Measurements from ENCODE around the gene PPP2R2C. TPM values are rescaled to one million over a fixed set of nuclear protein-coding genes. Genes with fewer than 3 reads are reported as not detected.

Gene PPP2R2C
- total RNA-seq, 1 donor from 2014 or later = 2.2 TPM

GRCh38 chr4:6300359-6300758 lies 172.1 kb downstream of the PPP2R2C start:
- Histone ChIP-seq H3K27me3 (no peaks in the 10 kb centered on the region), H3K36me3 (peaks cover 51 to 96% of the 10 kb centered on the region in 2 donors), H3K9me3 (no peaks in the 10 kb centered on the region), H3K4me3 (no peak overlapping the region), H3K27ac (no peak overlapping the region), H3K4me1 (no peaks in the 10 kb centered on the region)
- intact Hi-C loops (cut with DNase I) = no loop called here
- DNase-seq (ENCODE audit: low spot score in 2 of 2) = no peak
- no peak for TF ChIP-seq CTCF (IDR thresholded peaks at IDR 0.05)

DNA sequence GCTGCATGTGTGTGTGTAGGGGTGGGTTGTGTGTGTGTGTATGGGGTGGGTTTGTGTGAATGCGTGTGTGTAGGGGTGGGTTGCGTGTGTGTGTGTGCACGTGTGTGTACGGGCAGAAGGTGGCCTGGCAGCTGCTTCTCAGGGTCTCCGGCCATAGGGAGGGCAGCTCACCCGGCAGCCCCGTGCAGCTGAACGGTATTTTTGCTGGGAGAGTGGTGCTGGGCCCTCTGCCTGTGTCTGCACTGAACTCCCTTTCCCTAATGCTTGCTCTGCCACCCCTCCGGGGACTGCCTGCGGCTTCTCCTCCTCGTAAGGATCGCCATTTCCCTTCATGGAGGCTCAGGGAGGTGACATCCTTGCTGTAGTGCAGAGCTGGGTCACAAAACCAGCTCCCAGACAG lies 172.5 kb downstream of the PPP2R2C start:
- Histone ChIP-seq H3K9me3 (no peaks in the 10 kb centered on the region), H3K27me3 (no peaks in the 10 kb centered on the region), H3K27ac (no peak overlapping the region), H3K36me3 (peaks cover 56 to 96% of the 10 kb centered on the region in 2 donors), H3K4me1 (no peaks in the 10 kb centered on the region), H3K4me3 (no peak overlapping the region)
- no peak for TF ChIP-seq CTCF (IDR thresholded peaks at IDR 0.05)
- no peak for DNase-seq (ENCODE audit: low spot score in 2 of 2)
- intact Hi-C loops (cut with DNase I) = no loop called here

- Histone ChIP-seq H3K9me3 (no peaks in the 10 kb centered on the region), H3K4me3 (no peak overlapping the region), H3K27me3 (no peaks in the 10 kb centered on the region), H3K36me3 (peaks cover 53 to 96% of the 10 kb centered on the region in 2 donors), H3K4me1 (no peaks in the 10 kb centered on the region), H3K27ac (no peak overlapping the region)
- DNase-seq (ENCODE audit: low spot score in 2 of 2) = no peak
- no peak for TF ChIP-seq CTCF (IDR thresholded peaks at IDR 0.05)
- intact Hi-C loops (cut with DNase I) = no loop called here
These were observed 173.6 kb downstream of the PPP2R2C start for GRCh38 chr4:6298852-6299251.

DNA sequence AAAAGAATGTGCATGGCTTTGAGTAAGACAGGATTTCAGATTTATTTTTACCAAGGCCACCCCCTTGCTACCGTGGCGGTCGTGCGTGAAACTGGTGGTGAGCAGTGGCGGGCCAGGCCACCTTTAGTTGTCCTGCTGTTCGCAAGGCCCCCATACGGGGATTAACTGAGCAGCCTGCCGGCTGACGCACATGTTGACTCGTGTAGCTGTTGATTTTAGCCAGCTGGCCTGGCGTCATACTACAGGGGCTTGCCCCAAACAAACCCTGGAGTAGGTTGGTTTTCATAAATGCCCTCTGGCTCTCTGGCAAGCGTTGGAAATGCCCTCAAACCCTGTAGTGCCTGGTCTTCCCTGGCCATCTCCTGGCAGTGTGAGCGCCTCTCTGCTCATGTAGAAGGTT lies 174.4 kb downstream of the PPP2R2C start:
- H3K27me3 ChIP-seq = no peaks in the 10 kb centered on the region
- no peak overlapping the region for H3K4me3 ChIP-seq
- H3K9me3 ChIP-seq = no peaks in the 10 kb centered on the region
- H3K36me3 ChIP-seq = peaks cover 53 to 96% of the 10 kb centered on the region in 2 donors
- H3K4me1 ChIP-seq = no peaks in the 10 kb centered on the region
- H3K27ac ChIP-seq = no peak overlapping the region
- DNase-seq (ENCODE audit: low spot score in 2 of 2) = no peak
- TF ChIP-seq CTCF (IDR thresholded peaks at IDR 0.05) = no peak
- intact Hi-C loops (cut with DNase I) = no loop called here

DNA sequence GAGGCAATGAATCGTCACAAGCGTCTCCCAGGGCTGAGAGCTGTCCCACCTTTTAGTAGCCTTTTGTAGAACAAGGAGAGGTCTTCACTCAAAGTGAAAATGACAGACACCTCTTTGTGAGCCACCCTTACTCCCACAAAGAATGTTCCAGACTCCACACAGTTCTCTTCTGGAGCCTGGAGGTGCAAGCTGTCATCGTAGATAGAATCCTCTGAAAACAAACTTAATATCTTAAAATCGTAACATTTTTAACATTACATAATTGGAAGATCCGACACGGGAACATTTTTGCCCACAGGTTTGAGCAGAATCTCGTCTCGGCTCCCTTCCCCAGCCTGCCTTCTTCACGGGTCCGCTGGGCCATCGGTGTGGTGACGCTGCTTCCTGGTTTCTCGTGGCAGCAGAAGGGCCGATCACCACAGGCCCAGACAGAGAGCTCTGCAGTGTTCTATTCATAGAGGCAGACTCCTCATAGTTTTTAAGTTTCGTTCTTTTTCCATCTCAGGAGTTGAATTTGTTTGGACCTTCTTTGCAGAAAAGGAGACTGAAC lies 175.1 kb downstream of the PPP2R2C start:
- intact Hi-C loops (cut with DNase I) = no loop called here
- H3K27me3 ChIP-seq = no peaks in the 10 kb centered on the region
- H3K36me3 ChIP-seq = peaks cover 53 to 96% of the 10 kb centered on the region in 2 donors
- H3K4me1 ChIP-seq = no peaks in the 10 kb centered on the region
- no peaks in the 10 kb centered on the region for H3K9me3 ChIP-seq
- H3K4me3 ChIP-seq = no peak overlapping the region
- no peak for DNase-seq (ENCODE audit: low spot score in 2 of 2)
- TF ChIP-seq CTCF (IDR thresholded peaks at IDR 0.05) = no peak
- H3K27ac ChIP-seq = no peak overlapping the region

- intact Hi-C loops (cut with DNase I) = no loop called here
- no peak for DNase-seq (ENCODE audit: low spot score in 2 of 2)
These were observed 176.4 kb downstream of the PPP2R2C start for GRCh38 chr4:6296026-6296425.

More at GRCh38 chr4:6296026-6296425, 176.4 kb downstream of the PPP2R2C start:
- H3K36me3 ChIP-seq = peaks cover 54 to 96% of the 10 kb centered on the region in 2 donors
- no peaks in the 10 kb centered on the region for H3K27me3 ChIP-seq
- H3K27ac ChIP-seq = no peak overlapping the region
- H3K9me3 ChIP-seq = no peaks in the 10 kb centered on the region
- no peaks in the 10 kb centered on the region for H3K4me1 ChIP-seq
- no peak overlapping the region for H3K4me3 ChIP-seq
- TF ChIP-seq CTCF (IDR thresholded peaks at IDR 0.05) = no peak

Measured in ascending aorta (tissue), 2 donors.